ENCODE data around the gene LCTL.

LCTL gene

DNA sequence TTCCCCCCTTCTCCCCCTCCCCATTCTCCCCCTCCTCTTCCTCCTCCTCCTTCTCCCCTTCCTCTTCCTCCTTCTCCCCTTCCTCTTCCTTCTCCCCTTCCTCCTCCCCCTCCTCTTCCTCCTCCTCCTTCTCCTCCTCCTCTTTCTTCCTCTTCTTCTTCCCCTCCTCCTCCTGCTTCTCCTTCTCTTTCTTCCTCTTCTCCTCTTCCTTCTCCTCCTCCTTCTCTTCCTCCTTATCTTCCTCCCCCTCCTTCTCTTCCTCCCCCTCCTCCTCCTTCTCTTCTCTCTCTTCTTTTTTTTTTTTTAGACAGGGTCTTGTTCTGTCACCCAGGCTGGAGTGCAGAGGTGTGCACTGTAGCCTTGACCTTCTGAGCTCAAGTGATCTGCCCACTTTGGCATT is 21.2 kb upstream of the LCTL start:
- no peak for DNase-seq (ENCODE audit: low spot score)
- in situ Hi-C loops (cut with MboI; ENCODE audit: low pct_unique_long_range_greater_than_20kb, low sequenced_read_pairs, unreplicated experiment): no loop called here
- TF ChIP-seq CTCF (IDR thresholded peaks at IDR 0.05; ENCODE audit: extremely low read depth, insufficient read depth, missing control alignments): no peak

DNA sequence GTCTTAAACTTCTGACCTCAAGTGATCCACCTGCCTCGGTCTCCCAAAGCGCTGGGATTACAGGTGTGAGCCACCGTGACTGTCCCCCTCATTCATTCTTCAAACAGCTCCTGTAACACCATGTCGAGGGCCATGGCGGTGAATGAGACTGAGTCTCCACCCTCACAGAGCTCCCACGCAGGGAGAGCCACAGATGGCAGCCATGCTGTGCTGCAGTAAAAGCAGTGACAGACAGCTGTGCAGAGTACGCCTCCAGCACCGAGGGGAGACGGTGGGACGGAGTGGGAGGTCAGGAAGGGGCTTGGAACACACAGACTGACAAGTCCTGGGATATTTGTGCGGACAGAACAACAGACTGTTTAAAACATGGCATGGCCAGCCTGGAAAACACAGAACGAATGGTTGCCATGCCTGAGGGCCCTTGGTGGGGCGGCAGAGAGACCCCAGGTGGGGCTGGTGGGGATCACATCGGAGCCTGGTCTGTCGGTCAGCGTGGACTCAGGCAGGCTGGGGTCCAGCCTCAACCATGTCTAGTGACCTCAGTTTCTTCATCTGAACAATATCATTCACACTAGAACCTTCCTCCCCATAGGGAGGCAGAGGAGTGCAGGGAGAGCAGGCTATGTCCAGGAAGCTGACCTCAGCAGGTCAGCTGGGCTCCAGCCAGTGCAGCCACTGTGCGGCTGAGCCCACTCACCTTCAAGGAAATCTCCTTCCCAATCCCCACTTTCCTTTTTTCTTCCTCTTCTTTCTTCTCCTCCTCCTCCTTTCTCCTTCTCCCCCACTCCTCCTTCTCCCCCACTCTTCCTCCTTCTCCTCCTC is 20.6 kb upstream of the LCTL start:
- in situ Hi-C loops (cut with MboI; ENCODE audit: low pct_unique_long_range_greater_than_20kb, low sequenced_read_pairs, unreplicated experiment): no loop called here
- DNase-seq (ENCODE audit: low spot score): no peak
- TF ChIP-seq CTCF (IDR thresholded peaks at IDR 0.05; ENCODE audit: extremely low read depth, insufficient read depth, missing control alignments): no peak

DNA sequence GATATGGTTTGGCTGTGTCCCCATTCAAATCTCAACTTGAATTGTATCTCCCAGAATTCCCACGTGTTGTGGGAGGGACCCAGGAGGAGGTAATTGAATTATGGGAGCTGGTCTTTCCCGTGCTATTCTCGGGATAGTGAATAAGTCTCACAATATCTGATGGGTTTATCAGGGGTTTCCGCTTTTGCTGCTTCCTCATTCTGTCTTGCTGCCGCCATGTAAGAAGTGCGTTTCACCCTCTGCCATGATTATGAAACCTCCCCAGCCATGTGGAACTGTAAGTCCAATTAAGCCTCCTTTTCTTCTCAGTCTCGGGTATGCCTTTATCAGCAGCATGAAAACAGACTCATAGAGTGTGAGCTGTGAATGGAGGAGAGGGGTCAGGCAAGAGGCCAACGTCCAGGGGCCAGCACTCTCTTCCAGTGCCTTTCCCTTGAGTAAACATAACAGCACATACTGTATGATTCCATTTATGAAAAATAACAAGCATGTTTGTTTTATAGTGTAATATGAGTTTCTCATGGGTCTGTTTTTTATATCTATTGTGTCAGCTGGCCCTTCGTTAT is 16.3 kb upstream of the LCTL start:
- no peak for DNase-seq (ENCODE audit: low spot score)
- in situ Hi-C loops (cut with MboI; ENCODE audit: low pct_unique_long_range_greater_than_20kb, low sequenced_read_pairs, unreplicated experiment): no loop called here
- no peak for TF ChIP-seq CTCF (IDR thresholded peaks at IDR 0.05; ENCODE audit: extremely low read depth, insufficient read depth, missing control alignments)

DNA sequence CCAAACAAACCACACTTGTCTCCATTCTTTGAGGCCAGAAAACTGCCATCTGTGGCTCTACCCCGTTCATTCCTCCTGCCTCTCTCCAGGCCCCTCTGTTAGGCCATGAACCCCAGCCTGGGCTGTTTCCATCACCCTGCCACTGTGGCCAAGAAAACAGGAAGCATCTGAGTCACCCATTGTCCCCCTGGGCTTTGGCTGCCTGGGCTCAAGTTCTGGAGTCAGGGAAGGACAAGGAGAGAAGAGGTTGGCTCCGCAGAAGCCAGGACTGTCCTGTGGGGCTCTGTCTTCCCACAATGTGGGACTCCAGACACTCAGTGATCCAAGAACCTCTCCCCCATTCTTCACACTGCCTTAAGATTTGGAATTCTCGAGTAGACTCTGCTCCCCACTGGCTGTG is 14.8 kb upstream of the LCTL start:
- no peak for DNase-seq (ENCODE audit: low spot score)
- in situ Hi-C loops (cut with MboI; ENCODE audit: low pct_unique_long_range_greater_than_20kb, low sequenced_read_pairs, unreplicated experiment): no loop called here
- no peak for TF ChIP-seq CTCF (IDR thresholded peaks at IDR 0.05; ENCODE audit: extremely low read depth, insufficient read depth, missing control alignments)

DNA sequence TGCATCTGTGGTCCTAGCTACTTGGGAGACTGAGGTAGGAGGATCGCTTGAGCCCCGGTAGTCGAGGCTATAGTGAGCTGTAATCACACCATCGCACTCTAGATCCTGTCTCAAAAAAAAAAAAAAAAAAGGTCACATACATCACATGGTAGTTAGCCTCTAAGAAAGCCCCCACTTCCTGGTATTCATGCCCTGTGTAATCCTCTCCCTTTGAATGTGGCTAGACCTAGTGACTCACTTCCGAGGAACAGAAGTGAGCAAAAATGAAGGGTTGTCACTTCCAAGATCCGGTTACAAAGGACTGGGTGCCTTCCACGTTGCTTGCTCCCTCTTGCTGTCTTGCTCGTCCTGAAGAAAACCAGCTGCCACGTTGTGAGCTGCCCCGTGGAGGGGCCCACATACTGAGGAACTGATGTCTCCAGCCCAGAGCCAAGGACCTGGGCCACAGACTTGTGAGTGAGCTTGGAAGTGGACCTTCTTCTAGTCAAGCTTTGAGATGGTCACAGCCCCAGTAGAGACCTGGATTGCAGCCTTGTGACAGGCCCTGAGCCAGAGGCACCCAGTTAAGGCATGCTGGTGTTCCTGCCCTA is 12.6 kb upstream of the LCTL start:
- no peak for DNase-seq (ENCODE audit: low spot score)
- TF ChIP-seq CTCF (IDR thresholded peaks at IDR 0.05; ENCODE audit: extremely low read depth, insufficient read depth, missing control alignments): no peak
- in situ Hi-C loops (cut with MboI; ENCODE audit: low pct_unique_long_range_greater_than_20kb, low sequenced_read_pairs, unreplicated experiment): no loop called here

DNA sequence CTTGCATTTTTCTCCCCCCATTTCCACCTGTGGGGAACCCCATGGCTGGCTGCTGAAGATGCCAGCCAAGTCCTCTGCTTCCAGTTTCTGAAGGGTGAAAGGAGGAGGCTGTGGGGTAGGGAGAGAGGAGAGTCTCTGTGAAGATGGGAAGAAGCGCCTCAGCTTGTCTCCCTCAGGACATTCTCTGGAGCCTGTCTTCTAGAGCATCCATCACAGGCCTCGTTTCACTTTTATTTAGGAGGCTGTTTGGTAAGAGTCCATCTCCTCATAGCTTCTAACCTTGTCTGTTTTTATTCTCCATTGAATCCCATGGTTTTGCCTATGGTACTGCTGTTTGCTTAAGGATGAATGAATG is 8.8 kb upstream of the LCTL start:
- TF ChIP-seq CTCF (IDR thresholded peaks at IDR 0.05; ENCODE audit: extremely low read depth, insufficient read depth, missing control alignments): no peak
- in situ Hi-C loops (cut with MboI; ENCODE audit: low pct_unique_long_range_greater_than_20kb, low sequenced_read_pairs, unreplicated experiment): no loop called here
- no peak for DNase-seq (ENCODE audit: low spot score)
